OCI-LY7 (cell line): ENCODE data around the gene HES1. TPM values are rescaled to one million over a fixed set of nuclear protein-coding genes. Genes with fewer than 3 reads are reported as not detected.

Experiments used
- BruUV-seq: library from RNA; stranded (reverse); fragments of 400-500 nt; replicated peaks from 2 replicates; lab custom pipeline; 2021; lab: Mats Ljungman, UMichigan
- CTCF ChIA-PET: fragments of 300-600 bp; sonication (Branson Sonifier 250); formaldehyde crosslinking; loops from one replicate; lab custom pipeline; 2022; ENCODE audit warnings: antibody characterized with exemption; ENCODE audit not compliant: unreplicated experiment; lab: Charles Lee
- POLR2A ChIA-PET: fragments of 300-600 bp; sonication (Branson Sonifier 250); formaldehyde crosslinking; loops from one replicate; lab custom pipeline; 2022; ENCODE audit warnings: antibody characterized with exemption; lab: Charles Lee
- DNase-seq: peaks from one replicate; pipeline ENCODE4 v3.0.0-alpha.2; 2015; ENCODE audit warnings: low spot score
- H2AFZ ChIP-seq: fragments of 200-600 bp; sonication (generic), shearing (Covaris generic); 2 replicates; pipeline ENCODE4 v1.6.1; 2014; ENCODE audit warnings: mild to moderate bottlenecking, antibody characterized with exemption, low read length, moderate library complexity
- H3K27ac ChIP-seq: fragments of 200-600 bp; sonication (generic); 2 replicates; pipeline ENCODE4 v1.5.1; 2014; ENCODE audit warnings: mixed run types, low read depth, mild to moderate bottlenecking, moderate library complexity, low read length, inconsistent platforms; ENCODE audit not compliant: poor library complexity, severe bottlenecking
- H3K36me3 ChIP-seq: fragments of 200-600 bp; sonication (generic); 2 replicates; pipeline ENCODE4 v1.6.1; 2014; ENCODE audit warnings: mild to moderate bottlenecking, antibody characterized with exemption, low read length, moderate library complexity, mixed read lengths; ENCODE audit not compliant: insufficient read depth
- H3K4me1 ChIP-seq: fragments of 200-600 bp; sonication (generic); 2 replicates; pipeline ENCODE4 v1.5.1; 2014; ENCODE audit warnings: mild to moderate bottlenecking, low read length; ENCODE audit not compliant: insufficient read depth, poor library complexity, severe bottlenecking
- H3K4me2 ChIP-seq: fragments of 200-600 bp; sonication (generic); 2 replicates; pipeline ENCODE4 v1.6.1; 2014; ENCODE audit warnings: mild to moderate bottlenecking, low read length
- H3K4me3 ChIP-seq: fragments of 200-600 bp; sonication (generic); 2 replicates; pipeline ENCODE4 v1.5.1; 2014; ENCODE audit warnings: mild to moderate bottlenecking, low read depth, low read length; ENCODE audit not compliant: poor library complexity, severe bottlenecking
- H3K79me2 ChIP-seq: fragments of 200-600 bp; sonication (generic); 2 replicates; pipeline ENCODE4 v1.6.1; 2016; ENCODE audit warnings: low read depth, mild to moderate bottlenecking, low read length, moderate library complexity, mixed read lengths; ENCODE audit not compliant: insufficient read depth
- H3K9me2 ChIP-seq: fragments of 200-600 bp; sonication (generic); 2 replicates; pipeline ENCODE4 v1.6.1; 2016; ENCODE audit warnings: mild to moderate bottlenecking, low read length, mixed read lengths; ENCODE audit not compliant: insufficient read depth
- H3K9me3 ChIP-seq: fragments of 200-600 bp; sonication (generic); 2 replicates; pipeline ENCODE4 v1.6.1; 2014; ENCODE audit warnings: mild to moderate bottlenecking, mixed run types, low read length, mixed read lengths
- H4K20me1 ChIP-seq: fragments of 200-600 bp; sonication (generic); 2 replicates; pipeline ENCODE4 v1.6.1; 2014; ENCODE audit warnings: mild to moderate bottlenecking, antibody characterized with exemption, low read length, moderate library complexity, mixed read lengths; ENCODE audit not compliant: insufficient read depth
- EZH2phosphoT487 ChIP-seq: fragments of 200-600 bp; sonication (generic); IDR thresholded peaks from 2 replicates; pipeline ENCODE4 v1.6.1; 2018; ENCODE audit warnings: low read depth, borderline replicate concordance, mild to moderate bottlenecking, mixed run types, antibody characterized with exemption, low read length, moderate library complexity, mixed read lengths
- intact Hi-C: fragments of 100-400 bp; cut with micrococcal nuclease; formaldehyde crosslinking; loops from one replicate; pipeline ENCODE4 v1.10.0; 2022; ENCODE audit not compliant: unreplicated experiment
- total RNA-seq, 2 experiments: library from RNA; depleted of rRNA in 1 of 2; stranded (reverse); fragments of >200 nt in 1 of 2; shearing (Covaris generic) in 1 of 2; gene quantifications; 2 replicates each; pipeline ENCODE4 v1.2.3, GENCODE V29; 2014 to 2022
- TF ChIP-seq, protein P1 (sequence below): fragments of 200-600 bp; sonication (generic); conservative IDR thresholded peaks from 2 replicates; pipeline ENCODE4 v1.5.1; 2014; ENCODE audit warnings: mild to moderate bottlenecking, antibody characterized with exemption, low read length, moderate library complexity, mixed read lengths

The HES1 gene
- total RNA-seq, 2 experiments from 2014 or later, result 1.1 to 3.0 TPM

DNA sequence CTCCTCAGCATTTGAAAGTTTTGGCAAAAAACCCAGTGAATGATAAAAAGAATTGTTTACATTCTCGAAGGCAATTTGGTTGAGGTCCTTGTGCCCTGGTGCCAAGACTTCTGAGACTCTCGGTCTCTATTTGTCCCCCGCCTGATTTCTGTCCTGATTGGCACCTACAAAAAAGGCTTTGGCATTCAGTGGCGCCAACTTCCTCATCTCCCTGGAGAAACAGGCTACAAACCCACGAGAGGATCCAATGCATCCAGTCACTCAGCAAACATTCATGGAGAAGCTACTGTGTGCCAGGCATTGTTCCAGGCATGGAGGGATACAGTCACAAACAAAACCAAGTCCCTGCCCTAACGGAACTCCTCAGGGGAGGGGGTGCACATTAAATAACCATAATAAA is 42.7 kb downstream of the HES1 start:
- Histone ChIP-seq H4K20me1 (no peaks in the 10 kb centered on the region), H3K27ac (no peak overlapping the region), H3K9me2 (no peaks in the 10 kb centered on the region), H3K4me1 (no peaks in the 10 kb centered on the region), H3K79me2 (no peaks in the 10 kb centered on the region), H2AFZ (no peak overlapping the region), H3K36me3 (no peaks in the 10 kb centered on the region), H3K9me3 (no peaks in the 10 kb centered on the region), H3K4me3 (no peak overlapping the region), H3K4me2 (no peak overlapping the region)
- POLR2A ChIA-PET, result interaction anchor here (2.2 kb wide), 1 partner anchor 12 kb away, joined by 7 read pairs; no protein-coding TSS in a partner anchor
- BruUV-seq, result no TSS peak
- intact Hi-C loops, result no loop called here
- TF ChIP-seq, protein P1, sequence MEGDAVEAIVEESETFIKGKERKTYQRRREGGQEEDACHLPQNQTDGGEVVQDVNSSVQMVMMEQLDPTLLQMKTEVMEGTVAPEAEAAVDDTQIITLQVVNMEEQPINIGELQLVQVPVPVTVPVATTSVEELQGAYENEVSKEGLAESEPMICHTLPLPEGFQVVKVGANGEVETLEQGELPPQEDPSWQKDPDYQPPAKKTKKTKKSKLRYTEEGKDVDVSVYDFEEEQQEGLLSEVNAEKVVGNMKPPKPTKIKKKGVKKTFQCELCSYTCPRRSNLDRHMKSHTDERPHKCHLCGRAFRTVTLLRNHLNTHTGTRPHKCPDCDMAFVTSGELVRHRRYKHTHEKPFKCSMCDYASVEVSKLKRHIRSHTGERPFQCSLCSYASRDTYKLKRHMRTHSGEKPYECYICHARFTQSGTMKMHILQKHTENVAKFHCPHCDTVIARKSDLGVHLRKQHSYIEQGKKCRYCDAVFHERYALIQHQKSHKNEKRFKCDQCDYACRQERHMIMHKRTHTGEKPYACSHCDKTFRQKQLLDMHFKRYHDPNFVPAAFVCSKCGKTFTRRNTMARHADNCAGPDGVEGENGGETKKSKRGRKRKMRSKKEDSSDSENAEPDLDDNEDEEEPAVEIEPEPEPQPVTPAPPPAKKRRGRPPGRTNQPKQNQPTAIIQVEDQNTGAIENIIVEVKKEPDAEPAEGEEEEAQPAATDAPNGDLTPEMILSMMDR, result no peak
- no peak for TF ChIP-seq EZH2phosphoT487
- CTCF ChIA-PET, result no interaction called here
- no peak for DNase-seq

DNA sequence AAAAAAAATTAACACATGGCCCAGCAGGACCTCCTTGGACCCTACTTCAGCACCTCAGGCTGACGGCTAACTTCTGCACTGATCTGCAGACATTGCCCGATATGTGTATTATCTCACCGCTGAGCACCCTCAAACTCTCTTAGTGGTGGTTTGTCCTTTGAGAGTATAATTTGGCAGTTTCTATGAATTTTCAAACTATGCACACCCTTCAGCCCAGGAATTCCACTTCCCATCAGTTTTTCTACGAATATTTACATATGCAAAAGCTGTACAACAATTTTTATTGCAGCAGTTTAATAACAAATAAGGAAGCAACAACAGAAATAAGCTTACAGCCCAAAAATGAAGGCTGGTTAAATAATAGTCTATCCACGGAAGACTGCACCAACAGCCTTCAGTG is 44.6 kb downstream of the HES1 start:
- H3K4me2 ChIP-seq, result no peak overlapping the region
- no peak overlapping the region for H2AFZ ChIP-seq
- no peak overlapping the region for H3K4me3 ChIP-seq
- no TSS peak for BruUV-seq
- H3K4me1 ChIP-seq, result no peaks in the 10 kb centered on the region
- TF ChIP-seq, protein P1, result no peak
- TF ChIP-seq EZH2phosphoT487, result no peak
- CTCF ChIA-PET, result no interaction called here
- H3K27ac ChIP-seq, result no peak overlapping the region
- DNase-seq, result no peak
- H3K9me3 ChIP-seq, result no peaks in the 10 kb centered on the region
- intact Hi-C loops, result no loop called here
- no peaks in the 10 kb centered on the region for H3K9me2 ChIP-seq
- no peaks in the 10 kb centered on the region for H3K36me3 ChIP-seq
- no peaks in the 10 kb centered on the region for H4K20me1 ChIP-seq
- H3K79me2 ChIP-seq, result no peaks in the 10 kb centered on the region
- POLR2A ChIA-PET, result interaction anchor here (0.7 kb wide), 1 partner anchor 210 kb away, joined by 4 read pairs; no protein-coding TSS in a partner anchor

DNA sequence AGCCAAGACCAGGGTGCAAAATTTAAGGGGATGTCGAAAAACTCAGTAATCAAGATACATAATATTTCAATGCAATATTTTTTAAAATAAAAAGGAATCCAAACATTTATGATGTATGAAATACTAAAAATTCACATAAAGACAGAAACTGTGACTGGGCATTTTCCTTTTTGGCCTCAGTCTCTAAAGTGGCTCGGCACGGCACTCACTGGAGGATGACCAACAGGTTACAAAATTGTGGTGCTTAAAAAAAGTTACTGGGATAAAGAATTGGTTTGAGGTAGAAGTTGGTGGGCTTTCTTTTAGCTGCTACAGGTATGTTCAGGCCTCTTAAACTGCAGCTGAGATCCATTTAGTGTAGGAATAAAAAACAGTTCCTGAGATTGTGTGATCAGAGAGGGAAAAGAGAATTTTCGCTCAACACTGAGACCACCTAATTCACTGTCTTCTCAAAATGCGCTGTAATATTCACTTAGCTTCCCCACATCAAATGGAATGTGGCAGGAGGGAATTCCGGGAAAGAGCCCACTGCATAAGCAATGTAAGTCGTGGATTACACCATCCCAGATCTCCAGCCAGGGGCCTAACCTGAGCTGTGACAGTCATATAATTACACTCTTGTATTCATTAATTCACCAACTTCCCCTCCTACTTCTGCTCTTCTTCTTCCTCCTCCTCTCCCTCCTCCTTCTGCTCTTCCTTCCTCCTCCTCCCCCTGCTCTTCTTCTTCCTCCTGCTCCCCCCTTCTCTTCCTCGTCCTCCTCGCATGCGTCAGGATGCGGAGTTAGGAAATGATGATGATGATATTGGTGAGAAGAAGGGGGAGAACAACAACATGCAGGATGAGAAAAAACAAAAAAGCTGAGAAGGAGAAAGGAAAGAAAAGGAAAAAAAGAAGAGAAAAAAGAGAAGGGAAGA is 45.9 kb downstream of the HES1 start:
- Histone ChIP-seq H4K20me1 (no peaks in the 10 kb centered on the region), H3K36me3 (no peaks in the 10 kb centered on the region), H3K4me1 (no peaks in the 10 kb centered on the region), H3K9me3 (no peaks in the 10 kb centered on the region), H3K27ac (no peak overlapping the region), H3K4me3 (no peak overlapping the region), H3K9me2 (no peaks in the 10 kb centered on the region), H3K4me2 (no peak overlapping the region), H2AFZ (no peak overlapping the region), H3K79me2 (no peaks in the 10 kb centered on the region)
- intact Hi-C loops, result no loop called here
- ChIA-PET POLR2A (no interaction called here), CTCF (no interaction called here)
- no peak for DNase-seq
- TF ChIP-seq, protein P1, result no peak
- no peak for TF ChIP-seq EZH2phosphoT487
- BruUV-seq, result no TSS peak
